GM23338 (cell line): ENCODE results near the gene A1BG. TPM values are rescaled to one million over a fixed set of nuclear protein-coding genes. Genes with fewer than 3 reads are reported as not detected.

Experiments used
- ATAC-seq: fragments of 200-7000 bp; cut with Tn5 transposase; 3 replicates; pipeline ENCODE4 v1.9.1; 2020
- DNase-seq: peaks from one replicate; pipeline ENCODE4 v3.0.0-alpha.2; 2015; ENCODE audit warnings: low spot score
- H2AFZ ChIP-seq: fragments of 200-600 bp; sonication (generic); 2 replicates; pipeline ENCODE4 v1.8.0; 2016; ENCODE audit warnings: antibody characterized with exemption, mild to moderate bottlenecking, moderate library complexity
- H3F3A ChIP-seq: fragments of 200-600 bp; sonication (generic); replicated peaks from 2 replicates; pipeline ENCODE4 v1.8.0; 2017; ENCODE audit warnings: antibody characterized with exemption, mixed run types, low read depth
- H3K27ac ChIP-seq: fragments of 200-600 bp; sonication (generic); 2 replicates; pipeline ENCODE4 v1.6.1; 2016; ENCODE audit warnings: low read depth
- H3K27me3 ChIP-seq: fragments of 200-600 bp; sonication (generic); 2 replicates; pipeline ENCODE4 v1.8.0; 2016; ENCODE audit warnings: mild to moderate bottlenecking, mixed run types, moderate library complexity; ENCODE audit not compliant: insufficient read depth
- H3K36me3 ChIP-seq: fragments of 200-600 bp; sonication (generic); 2 replicates; pipeline ENCODE4 v1.8.0; 2016; ENCODE audit warnings: mild to moderate bottlenecking; ENCODE audit not compliant: insufficient read depth
- H3K4me1 ChIP-seq: fragments of 200-600 bp; sonication (generic); 2 replicates; pipeline ENCODE4 v1.8.0; 2016; ENCODE audit warnings: mild to moderate bottlenecking, moderate library complexity; ENCODE audit not compliant: insufficient read depth
- H3K4me2 ChIP-seq: fragments of 200-600 bp; sonication (generic); 2 replicates; pipeline ENCODE4 v1.7.1; 2017; ENCODE audit warnings: mixed run types
- H3K4me3 ChIP-seq: fragments of 200-600 bp; sonication (generic); 2 replicates; pipeline ENCODE4 v1.6.1; 2016; ENCODE audit warnings: mixed run types
- H3K79me2 ChIP-seq: fragments of 200-600 bp; sonication (generic); replicated peaks from 2 replicates; pipeline ENCODE4 v1.8.0; 2017; ENCODE audit warnings: mild to moderate bottlenecking; ENCODE audit not compliant: insufficient read depth
- H3K9me2 ChIP-seq: fragments of 200-600 bp; sonication (generic); 2 replicates; pipeline ENCODE4 v1.8.0; 2017; ENCODE audit not compliant: insufficient read depth
- H4K20me1 ChIP-seq: fragments of 200-600 bp; sonication (generic); replicated peaks from 2 replicates; pipeline ENCODE4 v1.8.0; 2017; ENCODE audit warnings: mild to moderate bottlenecking; ENCODE audit not compliant: insufficient read depth
- H3K27ac Mint-ChIP-seq: 2 replicates; pipeline ENCODE4 v1.8.0; 2020; ENCODE audit warnings: inconsistent platforms, mild to moderate bottlenecking, moderate library complexity, mixed read lengths
- H3K27me3 Mint-ChIP-seq: 3 replicates; pipeline ENCODE4 v1.8.0; 2022; ENCODE audit warnings: low read depth, mild to moderate bottlenecking, moderate library complexity, mixed read lengths, inconsistent platforms; ENCODE audit not compliant: insufficient read depth, poor library complexity
- H3K36me3 Mint-ChIP-seq: 3 replicates; pipeline ENCODE4 v1.8.0; 2021; ENCODE audit warnings: low read depth, mild to moderate bottlenecking, inconsistent platforms, moderate library complexity, mixed read lengths
- H3K4me1 Mint-ChIP-seq: 3 replicates; pipeline ENCODE4 v1.8.0; 2020; ENCODE audit warnings: mild to moderate bottlenecking, inconsistent platforms, mixed read lengths
- H3K4me3 Mint-ChIP-seq: 3 replicates; pipeline ENCODE4 v1.8.0; 2021; ENCODE audit warnings: moderate library complexity, mild to moderate bottlenecking, inconsistent platforms, mixed read lengths
- H3K9me3 Mint-ChIP-seq: 3 replicates; pipeline ENCODE4 v1.8.0; 2020; ENCODE audit warnings: moderate library complexity, mild to moderate bottlenecking, inconsistent platforms, mixed read lengths
- CREB1 ChIP-seq: fragments of 250-450 bp; sonication (Bioruptor Pico); IDR thresholded peaks from 2 replicates; pipeline ENCODE4 v1.5.0; 2020; ENCODE audit warnings: low read depth, mild to moderate bottlenecking, moderate library complexity
- CTCF ChIP-seq, 2 experiments: fragments of 200-600 bp in 1 of 2; sonication (generic) in 1 of 2; conservative IDR thresholded peaks; 2 replicates each; pipeline versions ENCODE4 v1.5.1 to v1.6.1; 2016 to 2017; ENCODE audit warnings: antibody characterized with exemption in 2 of 2, low read depth in 2 of 2, mild to moderate bottlenecking in 2 of 2, moderate library complexity in 1 of 2
- ETS1 ChIP-seq: IDR thresholded peaks from 2 replicates; pipeline ENCODE4 v1.6.1; 2016; ENCODE audit warnings: antibody characterized with exemption
- EZH2 ChIP-seq: fragments of 200-600 bp; sonication (generic); IDR thresholded peaks from one replicate; pipeline ENCODE4 v1.8.0; 2017; ENCODE audit warnings: antibody characterized with exemption, mild to moderate bottlenecking, low read depth; ENCODE audit not compliant: unreplicated experiment
- JUNB ChIP-seq: IDR thresholded peaks from one replicate; pipeline ENCODE4 v1.6.1; 2016; ENCODE audit warnings: antibody characterized with exemption; ENCODE audit not compliant: unreplicated experiment
- NANOG ChIP-seq: IDR thresholded peaks from 2 replicates; pipeline ENCODE4 v1.6.1; 2016; ENCODE audit warnings: antibody characterized with exemption, borderline replicate concordance
- POLR2AphosphoS5 ChIP-seq: IDR thresholded peaks from 2 replicates; pipeline ENCODE4 v1.6.1; 2016; ENCODE audit warnings: antibody characterized with exemption, low read depth
- REST ChIP-seq: IDR thresholded peaks from one replicate; pipeline ENCODE4 v1.6.1; 2018; ENCODE audit warnings: antibody characterized with exemption; ENCODE audit not compliant: unreplicated experiment
- STAT1 ChIP-seq: IDR thresholded peaks from one replicate; pipeline ENCODE4 v1.6.1; 2016; ENCODE audit warnings: antibody characterized with exemption; ENCODE audit not compliant: unreplicated experiment
- ZNF114 ChIP-seq: fragments of 250-450 bp; sonication (Bioruptor Pico); IDR thresholded peaks from 2 replicates; pipeline ENCODE4 v1.5.0; 2020; ENCODE audit warnings: mild to moderate bottlenecking, moderate library complexity
- ZNF331 ChIP-seq: fragments of 250-450 bp; sonication (Bioruptor Pico); IDR thresholded peaks from 2 replicates; pipeline ENCODE4 v1.5.0; 2020; ENCODE audit warnings: low read depth, mild to moderate bottlenecking, moderate library complexity
- polyA plus RNA-seq: library from polyadenylated mRNA; unstranded; fragments of >200 nt; fragmentation: Nextera tagmentation; extraction: Ambion mirVana; gene quantifications from 2 replicates; pipeline ENCODE4 v1.2.1, GENCODE V29; 2016
- total RNA-seq: library from RNA; depleted of rRNA; stranded (reverse); fragments of >200 nt; shearing (Covaris generic); gene quantifications from 2 replicates; pipeline ENCODE4 v1.2.3, GENCODE V29; 2014

The A1BG gene
- total and polyA plus RNA-seq, 2 experiments from 2014 or later: 17.7 to 43.5 TPM

- Histone ChIP-seq H3F3A (peaks cover 38% of the 10 kb centered on the region), H3K4me1 (peaks cover 13% of the 10 kb centered on the region), H3K27ac (peak within 1 kb of the TSS; percentile 94), H4K20me1 (peaks cover 36% of the 10 kb centered on the region), H3K79me2 (peaks cover 46% of the 10 kb centered on the region), H3K27me3 (no peaks in the 10 kb centered on the region), H3K4me3 (peak within 1 kb of the TSS; percentile 87), H2AFZ (peak within 1 kb of the TSS; percentile 1), H3K9me2 (no peaks in the 10 kb centered on the region), H3K36me3 (peaks cover 31% of the 10 kb centered on the region), H3K4me2 (peak within 1 kb of the TSS; percentile 99)
- peaks cover 47% of the 10 kb centered on the region for H3K36me3 Mint-ChIP-seq
- peak; percentile 99 for DNase-seq
- H3K4me3 Mint-ChIP-seq: peak within 1 kb of the TSS; percentile 99
- H3K9me3 Mint-ChIP-seq: peaks cover 3% of the 10 kb centered on the region; the same call in 2 of the 3 replicates
- H3K27me3 Mint-ChIP-seq: peaks cover 20% of the 10 kb centered on the region
- H3K4me1 Mint-ChIP-seq: peaks cover 25% of the 10 kb centered on the region
- peak; percentile 89 for ATAC-seq
- peak within 1 kb of the TSS; percentile 98 for H3K27ac Mint-ChIP-seq
- TF ChIP-seq CTCF (conservative IDR thresholded peaks at IDR 0.05; ENCODE audit: low read depth in 2 of 2) (no peak), POLR2AphosphoS5 (peak; percentile 80), CREB1 (CRISPR knock-in tag) (peak; percentile 85), ETS1 (peak; percentile 91; the same call in 1 of the 2 replicates)
Observed at GRCh38 chr19:58386576-58387337, 33.5 kb upstream of the A1BG start, which contains the start of gene RPS5. TSS of gene RPS5 (plus strand) at chr19:58387269. CDS start at chr19:58388138, 869 bp downstream.

DNA sequence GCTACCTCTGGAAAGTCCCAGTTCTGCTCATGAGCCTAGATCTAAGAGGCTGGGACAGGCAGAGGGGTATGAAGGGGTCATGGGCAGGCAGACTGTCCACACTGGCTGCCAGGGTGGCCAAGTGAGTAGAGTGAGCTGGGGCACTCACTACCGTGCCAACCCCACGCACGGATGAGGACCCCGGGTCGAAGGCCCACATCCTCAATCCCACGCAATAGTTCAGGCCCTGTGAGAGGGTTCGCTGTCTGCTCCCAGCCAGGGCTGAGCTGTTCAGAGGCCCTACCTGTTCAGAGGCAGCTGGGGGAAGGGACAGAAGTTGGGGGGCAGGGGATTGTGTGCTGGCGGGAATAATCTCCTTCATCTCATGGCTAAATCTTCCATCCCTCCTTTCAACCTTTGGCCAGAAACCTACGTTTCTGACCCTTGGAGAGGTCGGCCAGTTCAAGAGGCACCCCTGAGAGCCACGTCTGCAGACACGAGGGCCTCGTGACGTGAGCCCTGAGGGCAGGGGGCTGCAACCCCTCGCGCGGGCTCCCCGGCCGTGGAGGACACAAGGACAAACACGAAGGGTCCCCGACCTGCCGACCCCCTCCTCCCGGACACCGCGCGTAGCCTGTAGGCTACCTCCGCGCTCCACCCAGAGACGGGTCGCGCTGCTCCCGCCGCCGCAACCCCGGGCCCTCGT, 32.7 kb upstream of the A1BG start:
- H3K9me3 Mint-ChIP-seq: peaks cover 3% of the 10 kb centered on the region; the same call in 2 of the 3 replicates
- Histone ChIP-seq H3K27me3 (no peaks in the 10 kb centered on the region), H3F3A (peaks cover 31% of the 10 kb centered on the region), H2AFZ (peak overlapping the region; percentile 1), H3K4me3 (peak overlapping the region; percentile 87), H3K4me1 (peaks cover 13% of the 10 kb centered on the region), H3K4me2 (peak overlapping the region; percentile 97), H3K27ac (peak overlapping the region; percentile 94), H3K79me2 (peaks cover 39% of the 10 kb centered on the region), H3K36me3 (peaks cover 27% of the 10 kb centered on the region), H4K20me1 (peaks cover 31% of the 10 kb centered on the region), H3K9me2 (no peaks in the 10 kb centered on the region)
- peak overlapping the region; percentile 99 for H3K4me3 Mint-ChIP-seq
- ATAC-seq (peak; percentile 34), DNase-seq (no peak)
- peak overlapping the region; percentile 98 for H3K27ac Mint-ChIP-seq
- peaks cover 25% of the 10 kb centered on the region for H3K4me1 Mint-ChIP-seq
- H3K27me3 Mint-ChIP-seq: peaks cover 24% of the 10 kb centered on the region
- H3K36me3 Mint-ChIP-seq: peaks cover 40% of the 10 kb centered on the region
- TF ChIP-seq STAT1 (no peak), NANOG (no peak), POLR2AphosphoS5 (no peak), EZH2 (no peak), REST (no peak), ZNF114 (CRISPR knock-in tag) (no peak), JUNB (no peak), CTCF (conservative IDR thresholded peaks at IDR 0.05; ENCODE audit: low read depth in 2 of 2) (no peak), ZNF331 (CRISPR knock-in tag) (no peak), ETS1 (no peak), CREB1 (CRISPR knock-in tag) (no peak)
